Activated CD4-positive, alpha-beta T cell treated with anti-CD3 and anti-CD28 coated beads, Interleukin-2, amount 10 ng/mL, durations not matched to agents 7 days and 5 days (primary cell): Measurements from ENCODE around the gene CRP. TPM values are rescaled to one million over a fixed set of nuclear protein-coding genes. Genes with fewer than 3 reads are reported as not detected.

Experiments
- CTCF ChIA-PET: fragments of 350-600 bp; sonication (Branson Sonifier 250); formaldehyde crosslinking; loops from one replicate; lab custom pipeline; 2021; ENCODE audit warnings: antibody characterized with exemption; lab: Charles Lee
- POLR2A ChIA-PET: fragments of 350-600 bp; sonication (Branson Sonifier 250); formaldehyde crosslinking; loops from one replicate; lab custom pipeline; 2021; ENCODE audit warnings: antibody characterized with exemption; lab: Charles Lee
- DNase-seq: peaks from one replicate; pipeline ENCODE4 v3.0.0-alpha.2; 2020
- H3K27ac Mint-ChIP-seq: one replicate; pipeline ENCODE4 v1.8.0; 2021; ENCODE audit warnings: mild to moderate bottlenecking, moderate library complexity, mixed read lengths
- H3K27me3 Mint-ChIP-seq: one replicate; pipeline ENCODE4 v1.8.0; 2021; ENCODE audit warnings: mixed read lengths
- H3K36me3 Mint-ChIP-seq: one replicate; pipeline ENCODE4 v1.8.0; 2021; ENCODE audit warnings: low read depth, mixed read lengths
- H3K4me1 Mint-ChIP-seq: one replicate; pipeline ENCODE4 v1.8.0; 2021; ENCODE audit warnings: mixed read lengths
- H3K4me3 Mint-ChIP-seq: one replicate; pipeline ENCODE4 v1.8.0; 2021; ENCODE audit warnings: mild to moderate bottlenecking, moderate library complexity, mixed read lengths
- H3K9me3 Mint-ChIP-seq: one replicate; pipeline ENCODE4 v1.8.0; 2021; ENCODE audit warnings: mixed read lengths
- total RNA-seq, 2 experiments: library from RNA; stranded (reverse); gene quantifications; one replicate each; pipeline ENCODE4 v1.2.3, GENCODE V29; 2021

CRP gene
- total RNA-seq: not detected

- Mint-ChIP-seq H3K36me3 (no peaks in the 10 kb centered on the region), H3K27ac (no peak within 1 kb of the TSS), H3K4me1 (no peaks in the 10 kb centered on the region), H3K4me3 (no peak within 1 kb of the TSS), H3K9me3 (peaks cover 13% of the 10 kb centered on the region), H3K27me3 (peaks cover 5% of the 10 kb centered on the region)
- ChIA-PET POLR2A (no interaction called here), CTCF (no interaction called here)
- no peak for DNase-seq
Observed at GRCh38 chr1:159714529-159714928, at the start of gene CRP. Gene CRP, minus strand, starts transcription at chr1:159714589. Its CDS starts 104 bp downstream, at chr1:159714485.

DNA sequence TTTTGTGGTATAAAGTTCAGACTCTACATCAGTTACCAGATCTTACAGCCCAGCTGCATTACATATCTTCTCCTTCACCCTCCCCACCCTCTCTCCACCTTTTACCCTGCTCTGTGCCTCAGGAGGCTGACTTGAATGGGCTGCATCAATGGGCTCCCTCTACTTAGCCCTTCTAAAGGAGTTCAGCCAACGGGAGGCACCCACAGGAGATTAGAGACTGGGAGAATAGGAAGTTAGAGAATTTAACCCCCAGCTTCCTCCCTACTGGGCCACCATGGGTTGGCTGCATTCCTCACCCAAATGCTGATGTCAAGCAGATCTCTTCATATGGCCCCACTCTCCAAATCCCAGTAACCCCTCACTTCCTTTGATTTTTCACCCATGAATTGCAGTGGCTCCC is 49.3 kb upstream of the CRP start:
- H3K27me3 Mint-ChIP-seq: peaks cover 2% of the 10 kb centered on the region
- no peaks in the 10 kb centered on the region for H3K4me1 Mint-ChIP-seq
- CTCF ChIA-PET: no interaction called here
- H3K27ac Mint-ChIP-seq: no peak overlapping the region
- POLR2A ChIA-PET: no interaction called here
- H3K36me3 Mint-ChIP-seq: no peaks in the 10 kb centered on the region
- no peak for DNase-seq
- H3K4me3 Mint-ChIP-seq: no peak overlapping the region
- H3K9me3 Mint-ChIP-seq: peaks cover 2% of the 10 kb centered on the region

DNA sequence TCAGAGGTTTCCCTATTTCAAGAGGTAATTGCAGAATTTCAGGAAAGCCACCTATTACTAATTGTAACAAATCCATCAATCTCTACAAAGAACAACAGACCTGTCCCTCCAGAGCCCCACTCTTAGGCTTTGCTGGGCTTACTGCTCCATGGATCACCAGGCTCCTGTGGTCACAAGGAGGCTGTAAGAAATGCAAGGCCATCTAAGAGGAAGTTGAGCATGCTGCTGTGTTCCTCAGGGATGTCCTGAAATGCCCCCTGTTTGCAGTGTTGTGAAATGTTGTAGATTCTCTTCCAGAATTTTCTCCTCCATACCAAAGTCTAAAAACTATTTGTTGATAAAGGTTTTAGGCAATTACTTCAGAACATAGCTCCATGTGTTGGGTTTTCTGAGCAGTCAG is 42.0 kb upstream of the CRP start:
- Mint-ChIP-seq H3K27ac (no peak overlapping the region), H3K36me3 (no peaks in the 10 kb centered on the region), H3K9me3 (no peaks in the 10 kb centered on the region), H3K4me1 (no peaks in the 10 kb centered on the region), H3K27me3 (no peaks in the 10 kb centered on the region), H3K4me3 (no peak overlapping the region)
- no peak for DNase-seq
- POLR2A ChIA-PET: no interaction called here
- CTCF ChIA-PET: interaction anchor here (1.7 kb wide), 1 partner anchor 8 kb away, joined by 4 read pairs; no protein-coding TSS in a partner anchor

GRCh38 chr1:159755451-159756007 is 41.1 kb upstream of the CRP start:
- no peaks in the 10 kb centered on the region for H3K27me3 Mint-ChIP-seq
- ChIA-PET POLR2A (no interaction called here), CTCF (no interaction called here)
- H3K27ac Mint-ChIP-seq: no peak overlapping the region
- no peak overlapping the region for H3K4me3 Mint-ChIP-seq
- DNase-seq: no peak
- no peaks in the 10 kb centered on the region for H3K4me1 Mint-ChIP-seq
- H3K36me3 Mint-ChIP-seq: no peaks in the 10 kb centered on the region
- no peaks in the 10 kb centered on the region for H3K9me3 Mint-ChIP-seq

GRCh38 chr1:159753386-159753785 is 39.0 kb upstream of the CRP start:
- H3K9me3 Mint-ChIP-seq: no peaks in the 10 kb centered on the region
- no peak overlapping the region for H3K27ac Mint-ChIP-seq
- H3K4me1 Mint-ChIP-seq: no peaks in the 10 kb centered on the region
- no peaks in the 10 kb centered on the region for H3K27me3 Mint-ChIP-seq
- H3K36me3 Mint-ChIP-seq: no peaks in the 10 kb centered on the region
- POLR2A ChIA-PET: no interaction called here
- no peak overlapping the region for H3K4me3 Mint-ChIP-seq
- DNase-seq: no peak
- CTCF ChIA-PET: no interaction called here

DNA sequence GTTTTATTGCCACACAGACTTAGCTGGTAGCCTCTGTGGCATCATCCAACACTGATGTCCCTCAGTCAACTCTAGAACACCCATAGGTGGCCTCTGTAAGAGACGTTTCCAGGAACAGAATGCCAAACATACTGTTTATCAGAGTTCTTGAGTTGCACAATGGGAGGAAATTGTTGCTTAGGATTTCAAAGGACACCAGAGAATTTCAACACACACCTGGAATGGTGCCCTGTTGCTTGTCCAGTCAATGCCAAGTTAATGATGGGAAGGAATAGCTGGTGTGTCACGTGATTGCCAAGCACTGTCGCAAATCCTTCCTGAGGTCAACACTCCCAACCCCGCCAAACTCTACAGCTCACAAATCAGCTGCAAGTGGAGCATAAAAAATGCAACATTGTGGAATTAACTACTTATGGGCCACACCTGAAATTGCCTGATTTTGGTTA is 37.8 kb upstream of the CRP start:
- no peaks in the 10 kb centered on the region for H3K4me1 Mint-ChIP-seq
- no peak for DNase-seq
- H3K27ac Mint-ChIP-seq: no peak overlapping the region
- H3K36me3 Mint-ChIP-seq: no peaks in the 10 kb centered on the region
- ChIA-PET POLR2A (no interaction called here), CTCF (no interaction called here)
- no peaks in the 10 kb centered on the region for H3K9me3 Mint-ChIP-seq
- H3K4me3 Mint-ChIP-seq: no peak overlapping the region
- H3K27me3 Mint-ChIP-seq: no peaks in the 10 kb centered on the region

DNA sequence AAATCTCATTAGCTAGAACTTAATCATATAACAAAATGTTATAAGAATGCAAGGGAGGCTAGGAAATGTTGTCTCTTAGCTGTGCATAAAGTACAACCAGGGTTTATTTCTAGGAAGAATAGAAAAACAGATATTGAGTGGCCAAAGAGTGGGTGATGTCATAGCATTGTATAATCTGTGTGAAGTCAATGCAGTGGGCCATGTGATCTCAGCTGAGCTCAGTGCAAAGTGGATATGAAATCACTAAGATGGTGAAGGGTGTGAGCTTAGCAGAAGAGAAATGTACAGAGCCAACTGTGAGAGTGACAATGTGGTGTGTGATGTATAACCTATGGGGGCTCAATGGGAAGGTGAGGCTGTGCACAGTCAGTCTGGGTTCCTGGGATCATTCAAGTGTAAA is 36.6 kb upstream of the CRP start:
- Mint-ChIP-seq H3K36me3 (no peaks in the 10 kb centered on the region), H3K4me3 (no peak overlapping the region), H3K9me3 (no peaks in the 10 kb centered on the region), H3K27me3 (no peaks in the 10 kb centered on the region), H3K4me1 (no peaks in the 10 kb centered on the region), H3K27ac (no peak overlapping the region)
- no peak for DNase-seq
- POLR2A ChIA-PET: no interaction called here
- CTCF ChIA-PET: no interaction called here

DNA sequence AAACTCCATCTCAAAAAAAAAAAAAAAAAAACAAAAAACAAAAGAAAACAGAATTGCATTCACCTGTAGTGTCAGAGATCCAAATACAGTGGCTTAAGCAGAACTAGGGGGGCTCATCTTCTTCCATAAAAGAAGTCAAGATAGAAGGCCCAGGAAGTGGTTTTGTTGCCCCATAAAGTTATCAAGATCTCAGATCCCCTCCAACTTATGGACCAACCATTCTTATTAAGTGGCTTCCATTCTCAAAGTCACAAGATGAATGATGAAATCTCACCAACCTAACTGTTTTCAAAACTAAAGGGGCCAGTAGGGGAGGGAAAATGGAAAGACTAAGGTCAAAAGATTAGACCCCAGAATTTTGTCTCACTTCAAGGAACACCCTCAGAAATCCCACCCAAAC is 36.2 kb upstream of the CRP start:
- H3K4me1 Mint-ChIP-seq: no peaks in the 10 kb centered on the region

DNA sequence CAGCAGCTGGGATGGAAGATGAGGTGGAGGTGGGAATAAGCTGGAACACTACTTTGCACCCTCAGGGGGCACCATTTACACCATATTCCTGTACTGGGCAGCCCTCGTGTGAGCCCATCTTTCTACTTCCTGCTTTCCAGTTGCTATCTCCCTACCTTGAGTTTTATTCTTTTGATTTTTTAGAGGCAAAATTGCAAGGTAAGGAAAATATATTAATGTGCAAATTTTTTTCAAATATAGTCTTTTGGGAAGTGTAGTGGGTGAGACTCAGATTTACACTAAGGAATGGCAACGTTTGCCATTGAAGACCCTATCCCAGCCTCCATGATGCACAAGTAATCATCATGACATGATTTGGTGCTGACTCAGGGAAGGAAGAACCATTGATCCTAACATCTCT is 35.2 kb upstream of the CRP start:
- Mint-ChIP-seq H3K27ac (no peak overlapping the region), H3K36me3 (no peaks in the 10 kb centered on the region), H3K9me3 (no peaks in the 10 kb centered on the region), H3K4me1 (no peaks in the 10 kb centered on the region), H3K4me3 (no peak overlapping the region), H3K27me3 (no peaks in the 10 kb centered on the region)
- no peak for DNase-seq
- CTCF ChIA-PET: no interaction called here
- POLR2A ChIA-PET: no interaction called here

More for the DNA sequence above, 36.2 kb upstream of the CRP start:
- no peak overlapping the region for H3K4me3 Mint-ChIP-seq
- H3K9me3 Mint-ChIP-seq: no peaks in the 10 kb centered on the region
- H3K27ac Mint-ChIP-seq: no peak overlapping the region
- ChIA-PET CTCF (no interaction called here), POLR2A (no interaction called here)
- no peak for DNase-seq
- H3K27me3 Mint-ChIP-seq: no peaks in the 10 kb centered on the region
- no peaks in the 10 kb centered on the region for H3K36me3 Mint-ChIP-seq

GRCh38 chr1:159748370-159748769 is 34.0 kb upstream of the CRP start:
- H3K36me3 Mint-ChIP-seq: no peaks in the 10 kb centered on the region

GRCh38 chr1:159746666-159747065 is 32.3 kb upstream of the CRP start:
- H3K9me3 Mint-ChIP-seq: no peaks in the 10 kb centered on the region
- no peaks in the 10 kb centered on the region for H3K36me3 Mint-ChIP-seq
- no peak for DNase-seq
- ChIA-PET POLR2A (no interaction called here), CTCF (interaction anchor here (0.5 kb wide), 1 partner anchor 15 kb away, joined by 3 read pairs; no protein-coding TSS in a partner anchor)
- H3K27me3 Mint-ChIP-seq: peaks cover 7% of the 10 kb centered on the region
- H3K4me1 Mint-ChIP-seq: no peaks in the 10 kb centered on the region
- H3K27ac Mint-ChIP-seq: no peak overlapping the region
- H3K4me3 Mint-ChIP-seq: no peak overlapping the region

More at GRCh38 chr1:159748370-159748769, 34.0 kb upstream of the CRP start:
- DNase-seq: no peak
- no peaks in the 10 kb centered on the region for H3K9me3 Mint-ChIP-seq
- no peak overlapping the region for H3K27ac Mint-ChIP-seq
- POLR2A ChIA-PET: interaction anchor here (0.5 kb wide), 1 partner anchor 122 kb away, joined by 6 read pairs; no protein-coding TSS in a partner anchor
- CTCF ChIA-PET: interaction anchor here (1.0 kb wide), 1 partner anchor 9 kb away, joined by 4 read pairs; no protein-coding TSS in a partner anchor
- H3K4me3 Mint-ChIP-seq: no peak overlapping the region
- H3K27me3 Mint-ChIP-seq: peaks cover 2% of the 10 kb centered on the region
- H3K4me1 Mint-ChIP-seq: no peaks in the 10 kb centered on the region

GRCh38 chr1:159743651-159744410 is 29.4 kb upstream of the CRP start:
- ChIA-PET POLR2A (no interaction called here), CTCF (no interaction called here)
- Mint-ChIP-seq H3K27ac (no peak overlapping the region), H3K4me1 (no peaks in the 10 kb centered on the region), H3K27me3 (peaks cover 11% of the 10 kb centered on the region), H3K9me3 (no peaks in the 10 kb centered on the region), H3K36me3 (no peaks in the 10 kb centered on the region), H3K4me3 (no peak overlapping the region)
- DNase-seq: no peak

- no peak overlapping the region for H3K4me3 Mint-ChIP-seq
- CTCF ChIA-PET: no interaction called here
- peaks cover 19% of the 10 kb centered on the region for H3K27me3 Mint-ChIP-seq
- no peak overlapping the region for H3K27ac Mint-ChIP-seq
- DNase-seq: no peak
- POLR2A ChIA-PET: no interaction called here
- H3K9me3 Mint-ChIP-seq: no peaks in the 10 kb centered on the region
- H3K4me1 Mint-ChIP-seq: no peaks in the 10 kb centered on the region
- H3K36me3 Mint-ChIP-seq: no peaks in the 10 kb centered on the region
Observed at GRCh38 chr1:159737238-159737916, 23.0 kb upstream of the CRP start.
